Spleen (tissue), 11 donors: ENCODE measurements around the gene TSPO. TPM values are rescaled to one million over a fixed set of nuclear protein-coding genes. Genes with fewer than 3 reads are reported as not detected.

ENCODE experiments used
- DNase-seq: peaks from one replicate; pipeline ENCODE4 v3.0.0-alpha.2; 2020
- H3K27ac ChIP-seq, 8 donors: fragments of 200-600 bp; sonication (generic) in 7 of 8; 1 replicate in 4 of 8; 2 replicates in 4 of 8; pipeline versions ENCODE4 v1.5.0 to v1.8.0; 2016 to 2021; ENCODE audit warnings: inconsistent platforms in 4 of 8, mild to moderate bottlenecking in 4 of 8, moderate library complexity in 1 of 8
- H3K27me3 ChIP-seq, 7 donors: fragments of 200-600 bp; sonication (generic) in 6 of 7; replicated peaks in 1 of 7; 1 replicate in 4 of 7; 2 replicates in 3 of 7; pipeline versions ENCODE4 v1.5.0 to v1.8.0; 2016 to 2021; ENCODE audit warnings: inconsistent platforms in 3 of 7, mild to moderate bottlenecking in 1 of 7
- H3K36me3 ChIP-seq, 6 donors: fragments of 200-600 bp; sonication (generic) in 5 of 6; 1 replicate in 4 of 6; 2 replicates in 2 of 6; pipeline versions ENCODE4 v1.5.0 to v1.8.0; 2016 to 2021; ENCODE audit warnings: inconsistent platforms in 2 of 6
- H3K4me1 ChIP-seq, 6 donors: fragments of 200-600 bp; sonication (generic) in 5 of 6; 1 replicate in 3 of 6; 2 replicates in 3 of 6; pipeline versions ENCODE4 v1.5.0 to v1.8.0; 2016 to 2021; ENCODE audit warnings: inconsistent platforms in 3 of 6
- H3K4me3 ChIP-seq, 8 donors: fragments of 200-600 bp; sonication (generic) in 7 of 8; 1 replicate in 4 of 8; 2 replicates in 4 of 8; pipeline versions ENCODE4 v1.5.0 to v1.8.0; 2016 to 2021; ENCODE audit warnings: inconsistent platforms in 4 of 8, mild to moderate bottlenecking in 4 of 8, moderate library complexity in 2 of 8
- H3K9me3 ChIP-seq, 8 donors: fragments of 200-600 bp; sonication (generic) in 7 of 8; 1 replicate in 4 of 8; 2 replicates in 4 of 8; pipeline versions ENCODE4 v1.5.0 to v1.8.0; 2016 to 2021; ENCODE audit warnings: inconsistent platforms in 4 of 8
- CTCF ChIP-seq, 11 experiments: fragments of 200-600 bp in 7 of 11; fragments of 450-650 bp in 4 of 11; sonication (generic) in 4 of 11; IDR thresholded peaks in 8 of 11; conservative IDR thresholded peaks in 3 of 11; 1 replicate in 7 of 11; 2 replicates in 4 of 11; pipeline versions ENCODE4 v1.4.0 to v1.8.0; 2016 to 2021; ENCODE audit warnings: antibody characterized with exemption in 11 of 11, inconsistent platforms in 4 of 11, mild to moderate bottlenecking in 1 of 11
- POLR2A ChIP-seq, 3 donors: fragments of 450-650 bp; IDR thresholded peaks; one replicate each; pipeline ENCODE4 v1.5.1; 2017; ENCODE audit warnings: antibody characterized with exemption in 3 of 3, mild to moderate bottlenecking in 1 of 3
- POLR2AphosphoS5 ChIP-seq, 3 donors: sonication (generic); formaldehyde crosslinking; IDR thresholded peaks; one replicate each; pipeline ENCODE4 v1.5.1; 2017; ENCODE audit warnings: antibody characterized with exemption in 3 of 3
- WGBS, 5 donors: extraction: QIAGEN DNeasy Blood & Tissue Kit in 3 of 5; methylation state at CpG; one replicate each; pipeline versions ENCODE4 v1.1.5 to v1.1.7; 2013 to 2018; 5-methylcytosine and 5-hydroxymethylcytosine counted together
- intact Hi-C: fragments of 100-400 bp; cut with DNase I; formaldehyde crosslinking; loops from one replicate; pipeline ENCODE4 v1.15.0; 2023; ENCODE audit warnings: low total_unique reads
- polyA plus RNA-seq, 3 donors: library from polyadenylated mRNA; stranded (reverse); fragments of 200-250 nt; gene quantifications; one replicate each; pipeline ENCODE4 v1.2.1, GENCODE V29; 2013
- total RNA-seq, 7 donors: library from RNA; depleted of rRNA in 3 of 7; stranded (reverse); fragments of >200 nt in 3 of 7; fragmentation: NEBNext Ultra II Directional in 4 of 7; extraction: Animal tissue kit (Norgen Biotek cat#: 25700) in 4 of 7; gene quantifications; one replicate each; pipeline versions ENCODE4 v1.1.0 to v1.2.1, GENCODE V29; 2016 to 2021
- donor health status: healthy with polysubstance abuse.
- donor health status: DM: no; HTN: no; CAD: no; lungs with moderate emphysema.
- donor health status: DM: no; HTN: no; CAD: no.
- donor health status: Bipolar disorder and iron deficiency.
- donor health status: healthy.
- donor health status: DM: no; HTN: no; CAD: no.
- donor health status: DM: yes; HTN: yes; CAD: no.

Gene TSPO
- total and polyA plus RNA-seq, 10 donors: 90.1 to 596 (median 152) TPM

DNA sequence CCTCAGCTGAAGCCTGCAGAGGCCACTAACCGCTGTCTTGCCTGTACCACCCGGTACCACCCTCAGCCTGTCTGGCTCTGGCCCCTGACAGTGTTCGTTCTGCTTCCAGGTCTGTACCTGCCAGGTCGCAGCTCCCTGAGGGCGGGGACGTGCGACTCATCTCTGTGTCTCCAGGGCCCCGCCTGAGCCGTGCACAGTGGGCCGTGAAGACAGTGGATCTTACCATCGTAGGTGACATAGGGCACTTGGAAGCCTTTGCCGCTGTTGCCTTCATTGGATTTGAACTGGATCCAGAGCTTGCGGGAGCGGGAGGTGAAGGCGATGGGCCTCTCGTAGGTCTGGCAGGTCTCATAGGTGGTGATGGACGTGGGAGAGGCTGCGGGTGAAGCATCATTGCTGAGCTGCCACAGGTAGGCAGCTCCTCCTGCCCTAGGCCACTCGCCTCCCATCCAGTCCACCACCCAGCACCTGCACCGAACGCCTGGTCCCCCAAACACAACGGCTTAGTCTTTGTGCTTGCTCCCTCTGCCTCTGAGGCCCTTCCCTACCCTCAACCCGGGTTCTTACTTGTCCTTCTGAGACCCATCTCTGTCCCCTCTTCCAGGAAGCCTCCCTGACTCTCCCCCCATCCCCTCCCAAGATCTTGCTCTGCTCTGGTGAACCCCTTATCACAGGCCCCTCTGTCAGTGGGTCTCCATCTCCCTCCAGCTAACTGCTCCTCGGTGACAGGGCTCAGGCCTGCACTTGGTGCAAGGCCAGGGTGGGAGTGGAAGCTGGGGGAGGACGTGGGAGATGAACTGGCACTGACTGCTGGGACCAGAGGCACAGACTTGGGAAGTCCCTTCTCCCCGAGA lies 56.7 kb downstream of the TSPO start:
- no peak for DNase-seq
- no peaks in the 10 kb centered on the region for H3K27me3 ChIP-seq
- peaks cover 0 to 22% (median 0%) of the 10 kb centered on the region in 6 donors for H3K36me3 ChIP-seq
- no peak for TF ChIP-seq POLR2A (IDR thresholded peaks at IDR 0.05)
- no peak for TF ChIP-seq POLR2AphosphoS5 (IDR thresholded peaks at IDR 0.05)
- TF ChIP-seq CTCF (IDR thresholded peaks at IDR 0.05 in 8 of 11, conservative IDR thresholded peaks at IDR 0.05 in 3 of 11): no peak
- peaks cover 0 to 11% (median 4%) of the 10 kb centered on the region in 6 donors for H3K4me1 ChIP-seq
- WGBS, 5 donors: 82 to 92% (median 89%) methylated on average over 25 to 26 of the region's 26 CpGs
- H3K27ac ChIP-seq: no peak overlapping the region
- no peaks in the 10 kb centered on the region for H3K9me3 ChIP-seq
- H3K4me3 ChIP-seq: no peak overlapping the region
- intact Hi-C loops: no loop called here

- no peaks in the 10 kb centered on the region for H3K27me3 ChIP-seq
- H3K4me1 ChIP-seq: peaks cover 0 to 11% (median 4%) of the 10 kb centered on the region in 6 donors
- no peak for DNase-seq
- no peak overlapping the region for H3K27ac ChIP-seq
- TF ChIP-seq POLR2A (IDR thresholded peaks at IDR 0.05): no peak
- no peak for TF ChIP-seq POLR2AphosphoS5 (IDR thresholded peaks at IDR 0.05)
- TF ChIP-seq CTCF (IDR thresholded peaks at IDR 0.05 in 8 of 11, conservative IDR thresholded peaks at IDR 0.05 in 3 of 11): no peak
- 83 to 91% (median 87%) methylated on average over 13 to 26 of the region's 26 CpGs for WGBS, 5 donors
- no peak overlapping the region for H3K4me3 ChIP-seq
- H3K9me3 ChIP-seq: no peaks in the 10 kb centered on the region
- peaks cover 0 to 22% (median 0%) of the 10 kb centered on the region in 6 donors for H3K36me3 ChIP-seq
- intact Hi-C loops: no loop called here
Observed at GRCh38 chr22:43208703-43209522, 57.6 kb downstream of the TSPO start.

- no peaks in the 10 kb centered on the region for H3K9me3 ChIP-seq
- H3K4me1 ChIP-seq: peaks cover 0 to 11% (median 4%) of the 10 kb centered on the region in 6 donors
- peaks cover 0 to 22% (median 0%) of the 10 kb centered on the region in 6 donors for H3K36me3 ChIP-seq
- H3K27ac ChIP-seq: no peak overlapping the region
- 88 to 94% (median 93%) methylated on average over 3 to 15 of the region's 15 CpGs for WGBS, 5 donors
- H3K4me3 ChIP-seq: no peak overlapping the region
- no peaks in the 10 kb centered on the region for H3K27me3 ChIP-seq
- no peak for DNase-seq
- intact Hi-C loops: no loop called here
- TF ChIP-seq CTCF (IDR thresholded peaks at IDR 0.05 in 8 of 11, conservative IDR thresholded peaks at IDR 0.05 in 3 of 11) (no peak), POLR2A (IDR thresholded peaks at IDR 0.05) (no peak), POLR2AphosphoS5 (IDR thresholded peaks at IDR 0.05) (no peak)
Observed at GRCh38 chr22:43209523-43209890, 58.1 kb downstream of the TSPO start.

GRCh38 chr22:43209971-43210370 lies 58.6 kb downstream of the TSPO start:
- no peak for DNase-seq
- no peak for TF ChIP-seq CTCF (IDR thresholded peaks at IDR 0.05 in 8 of 11, conservative IDR thresholded peaks at IDR 0.05 in 3 of 11)
- WGBS, 5 donors: 80 to 92% (median 90%) methylated on average over 18 to 22 of the region's 22 CpGs
- H3K27me3 ChIP-seq: no peaks in the 10 kb centered on the region
- no peak overlapping the region for H3K4me3 ChIP-seq
- no peak overlapping the region for H3K27ac ChIP-seq
- peaks cover 0 to 22% (median 0%) of the 10 kb centered on the region in 6 donors for H3K36me3 ChIP-seq
- H3K9me3 ChIP-seq: no peaks in the 10 kb centered on the region
- intact Hi-C loops: no loop called here
- peaks cover 0 to 11% (median 4%) of the 10 kb centered on the region in 6 donors for H3K4me1 ChIP-seq
